HepG2 (cell line): ENCODE results near the gene THUMPD1. TPM values are rescaled to one million over a fixed set of nuclear protein-coding genes. Genes with fewer than 3 reads are reported as not detected.

Experiments used
- GATAD1 ChIP-seq: IDR thresholded peaks from 2 replicates; pipeline ENCODE4 v1.6.1; 2016; ENCODE audit warnings: missing genetic modification reagents, missing compliant biosample characterization
- KDM4B ChIP-seq: sonication (generic); formaldehyde crosslinking; IDR thresholded peaks from 2 replicates; pipeline ENCODE4 v1.4.0; 2020; ENCODE audit warnings: missing genetic modification reagents
- KLF6 ChIP-seq: IDR thresholded peaks from 2 replicates; pipeline ENCODE4 v1.8.0; 2016; ENCODE audit warnings: missing biosample characterization, missing genetic modification reagents
- REPIN1 ChIP-seq: sonication (generic); formaldehyde crosslinking; IDR thresholded peaks from 2 replicates; pipeline ENCODE4 v1.8.0; 2022; ENCODE audit warnings: missing genetic modification reagents, low read depth, mild to moderate bottlenecking, borderline replicate concordance
- SKI ChIP-seq: fragments of 450-650 bp; IDR thresholded peaks from one replicate; pipeline ENCODE4 v1.6.1; 2018; ENCODE audit warnings: mild to moderate bottlenecking; ENCODE audit not compliant: partially characterized antibody
- STAT5B ChIP-seq: sonication (generic); formaldehyde crosslinking; IDR thresholded peaks from 2 replicates; pipeline ENCODE4 v1.4.0; 2020; ENCODE audit warnings: missing genetic modification reagents
- ZNF235 ChIP-seq: sonication (generic); formaldehyde crosslinking; IDR thresholded peaks from 2 replicates; pipeline ENCODE4 v1.8.1; 2023; ENCODE audit warnings: mild to moderate bottlenecking, missing genetic modification reagents, borderline replicate concordance
- ZNF337 ChIP-seq: sonication (generic); formaldehyde crosslinking; IDR thresholded peaks from 2 replicates; pipeline ENCODE4 v1.5.1; 2020; ENCODE audit warnings: missing genetic modification reagents, low read depth, mild to moderate bottlenecking, borderline replicate concordance
- polyA plus RNA-seq, 8 experiments: library from polyadenylated mRNA; depleted of rRNA in 3 of 8; stranded (reverse) in 7 of 8; unstranded in 1 of 8; fragments of >200 nt; fragmentation: Illumina TruSeq in 4 of 8; extraction: Trizol in 4 of 8; gene quantifications; 2 replicates each; pipeline versions ENCODE4 v1.2.1 to v1.2.3, GENCODE V29; 2011 to 2016; ENCODE audit warnings: low read depth in 4 of 8, missing spikeins in 1 of 8, mixed read lengths in 1 of 8; ENCODE audit not compliant: insufficient read depth in 1 of 8
- total RNA-seq, 5 experiments: library from RNA; depleted of rRNA; stranded (reverse); fragments of >200 nt; fragmentation: Illumina TruSeq; extraction: Trizol; gene quantifications; 2 replicates each; pipeline ENCODE4 v1.2.3, GENCODE V29; 2016; ENCODE audit warnings: low read depth in 1 of 5
- TF ChIP-seq, protein P1 (sequence below): sonication (generic); formaldehyde crosslinking; IDR thresholded peaks from 2 replicates; pipeline ENCODE4 v1.4.0; 2020; ENCODE audit warnings: missing genetic modification reagents, borderline replicate concordance
- TF ChIP-seq, protein P2 (sequence below): IDR thresholded peaks from 2 replicates; pipeline ENCODE4 v1.6.1; 2016; ENCODE audit warnings: low read depth
- TF ChIP-seq, protein P3 (sequence below): sonication (generic); formaldehyde crosslinking; IDR thresholded peaks from 2 replicates; pipeline ENCODE4 v1.5.0; 2020; ENCODE audit warnings: missing genetic modification reagents, mild to moderate bottlenecking, borderline replicate concordance
- TF ChIP-seq, protein P4 (sequence below): sonication (generic); formaldehyde crosslinking; IDR thresholded peaks from 2 replicates; pipeline ENCODE4 v1.4.0; 2020; ENCODE audit warnings: missing genetic modification reagents, borderline replicate concordance
- TF ChIP-seq, protein P5 (sequence below): IDR thresholded peaks from 2 replicates; pipeline ENCODE4 v1.6.1; 2012; ENCODE audit warnings: low read depth, low read length, improper control_type of control experiment

Gene THUMPD1
- total and polyA plus RNA-seq, 2 of the 13 experiments (the other 11 are each of a cell fraction or from before 2014, with no cell fraction given): 22.7 to 69.1 TPM

DNA sequence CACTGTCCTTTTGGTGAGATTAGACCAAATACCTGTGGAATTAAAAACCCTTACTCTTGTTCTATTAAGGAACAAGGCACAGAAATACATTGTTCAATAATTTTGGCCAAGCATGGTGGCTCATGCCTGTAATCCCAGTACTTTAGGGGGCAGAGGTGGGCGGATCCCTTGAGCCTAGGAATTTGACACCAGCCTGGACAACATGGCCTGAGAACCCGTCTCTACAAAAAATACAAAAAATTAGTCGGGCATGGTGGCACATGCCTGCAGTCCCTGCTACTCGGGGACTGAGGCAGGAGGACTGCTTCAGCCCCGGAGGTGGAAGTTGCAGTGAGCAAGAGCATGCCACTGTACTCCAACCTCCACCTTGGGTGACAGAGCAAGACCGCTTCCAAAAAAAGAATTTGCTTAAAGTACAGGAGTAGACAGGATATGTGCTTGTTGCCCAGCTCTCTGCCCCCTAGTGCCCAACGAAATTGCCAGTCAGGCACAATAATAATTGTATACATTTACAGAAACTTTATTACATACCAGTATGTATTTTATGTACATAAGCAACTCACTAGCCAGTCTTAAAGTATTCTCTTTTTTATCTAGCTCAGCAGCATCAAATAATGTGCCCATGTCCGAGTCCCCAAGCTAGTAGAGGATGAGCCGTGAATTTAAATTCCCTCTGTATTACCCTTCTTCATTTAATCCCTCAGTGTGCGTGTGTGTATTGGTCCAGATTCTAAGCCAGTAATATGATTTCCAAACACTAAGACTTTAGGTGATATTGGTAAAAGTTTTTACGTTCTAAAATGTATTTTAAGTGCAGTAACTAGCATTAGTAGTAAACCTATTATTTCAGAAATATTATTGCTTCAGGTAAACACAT is 1.4 kb downstream of the THUMPD1 start (continued):
- TF ChIP-seq, protein P1, sequence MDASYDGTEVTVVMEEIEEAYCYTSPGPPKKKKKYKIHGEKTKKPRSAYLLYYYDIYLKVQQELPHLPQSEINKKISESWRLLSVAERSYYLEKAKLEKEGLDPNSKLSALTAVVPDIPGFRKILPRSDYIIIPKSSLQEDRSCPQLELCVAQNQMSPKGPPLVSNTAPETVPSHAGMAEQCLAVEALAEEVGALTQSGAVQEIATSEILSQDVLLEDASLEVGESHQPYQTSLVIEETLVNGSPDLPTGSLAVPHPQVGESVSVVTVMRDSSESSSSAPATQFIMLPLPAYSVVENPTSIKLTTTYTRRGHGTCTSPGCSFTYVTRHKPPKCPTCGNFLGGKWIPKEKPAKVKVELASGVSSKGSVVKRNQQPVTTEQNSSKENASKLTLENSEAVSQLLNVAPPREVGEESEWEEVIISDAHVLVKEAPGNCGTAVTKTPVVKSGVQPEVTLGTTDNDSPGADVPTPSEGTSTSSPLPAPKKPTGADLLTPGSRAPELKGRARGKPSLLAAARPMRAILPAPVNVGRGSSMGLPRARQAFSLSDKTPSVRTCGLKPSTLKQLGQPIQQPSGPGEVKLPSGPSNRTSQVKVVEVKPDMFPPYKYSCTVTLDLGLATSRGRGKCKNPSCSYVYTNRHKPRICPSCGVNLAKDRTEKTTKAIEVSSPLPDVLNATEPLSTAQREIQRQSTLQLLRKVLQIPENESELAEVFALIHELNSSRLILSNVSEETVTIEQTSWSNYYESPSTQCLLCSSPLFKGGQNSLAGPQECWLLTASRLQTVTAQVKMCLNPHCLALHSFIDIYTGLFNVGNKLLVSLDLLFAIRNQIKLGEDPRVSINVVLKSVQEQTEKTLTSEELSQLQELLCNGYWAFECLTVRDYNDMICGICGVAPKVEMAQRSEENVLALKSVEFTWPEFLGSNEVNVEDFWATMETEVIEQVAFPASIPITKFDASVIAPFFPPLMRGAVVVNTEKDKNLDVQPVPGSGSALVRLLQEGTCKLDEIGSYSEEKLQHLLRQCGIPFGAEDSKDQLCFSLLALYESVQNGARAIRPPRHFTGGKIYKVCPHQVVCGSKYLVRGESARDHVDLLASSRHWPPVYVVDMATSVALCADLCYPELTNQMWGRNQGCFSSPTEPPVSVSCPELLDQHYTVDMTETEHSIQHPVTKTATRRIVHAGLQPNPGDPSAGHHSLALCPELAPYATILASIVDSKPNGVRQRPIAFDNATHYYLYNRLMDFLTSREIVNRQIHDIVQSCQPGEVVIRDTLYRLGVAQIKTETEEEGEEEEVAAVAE (CRISPR knock-in tag): no peak
- TF ChIP-seq, protein P2, sequence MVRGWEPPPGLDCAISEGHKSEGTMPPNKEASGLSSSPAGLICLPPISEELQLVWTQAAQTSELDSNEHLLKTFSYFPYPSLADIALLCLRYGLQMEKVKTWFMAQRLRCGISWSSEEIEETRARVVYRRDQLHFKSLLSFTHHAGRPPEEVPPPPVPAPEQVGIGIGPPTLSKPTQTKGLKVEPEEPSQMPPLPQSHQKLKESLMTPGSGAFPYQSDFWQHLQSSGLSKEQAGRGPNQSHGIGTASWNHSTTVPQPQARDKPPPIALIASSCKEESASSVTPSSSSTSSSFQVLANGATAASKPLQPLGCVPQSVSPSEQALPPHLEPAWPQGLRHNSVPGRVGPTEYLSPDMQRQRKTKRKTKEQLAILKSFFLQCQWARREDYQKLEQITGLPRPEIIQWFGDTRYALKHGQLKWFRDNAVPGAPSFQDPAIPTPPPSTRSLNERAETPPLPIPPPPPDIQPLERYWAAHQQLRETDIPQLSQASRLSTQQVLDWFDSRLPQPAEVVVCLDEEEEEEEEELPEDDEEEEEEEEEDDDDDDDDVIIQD (CRISPR knock-in tag): no peak
- TF ChIP-seq, protein P3, sequence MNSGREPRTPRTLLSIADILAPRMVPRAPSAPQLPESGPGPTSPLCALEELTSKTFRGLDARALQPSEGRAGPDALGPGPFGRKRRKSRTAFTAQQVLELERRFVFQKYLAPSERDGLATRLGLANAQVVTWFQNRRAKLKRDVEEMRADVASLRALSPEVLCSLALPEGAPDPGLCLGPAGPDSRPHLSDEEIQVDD (CRISPR knock-in tag): no peak
- TF ChIP-seq, protein P4, sequence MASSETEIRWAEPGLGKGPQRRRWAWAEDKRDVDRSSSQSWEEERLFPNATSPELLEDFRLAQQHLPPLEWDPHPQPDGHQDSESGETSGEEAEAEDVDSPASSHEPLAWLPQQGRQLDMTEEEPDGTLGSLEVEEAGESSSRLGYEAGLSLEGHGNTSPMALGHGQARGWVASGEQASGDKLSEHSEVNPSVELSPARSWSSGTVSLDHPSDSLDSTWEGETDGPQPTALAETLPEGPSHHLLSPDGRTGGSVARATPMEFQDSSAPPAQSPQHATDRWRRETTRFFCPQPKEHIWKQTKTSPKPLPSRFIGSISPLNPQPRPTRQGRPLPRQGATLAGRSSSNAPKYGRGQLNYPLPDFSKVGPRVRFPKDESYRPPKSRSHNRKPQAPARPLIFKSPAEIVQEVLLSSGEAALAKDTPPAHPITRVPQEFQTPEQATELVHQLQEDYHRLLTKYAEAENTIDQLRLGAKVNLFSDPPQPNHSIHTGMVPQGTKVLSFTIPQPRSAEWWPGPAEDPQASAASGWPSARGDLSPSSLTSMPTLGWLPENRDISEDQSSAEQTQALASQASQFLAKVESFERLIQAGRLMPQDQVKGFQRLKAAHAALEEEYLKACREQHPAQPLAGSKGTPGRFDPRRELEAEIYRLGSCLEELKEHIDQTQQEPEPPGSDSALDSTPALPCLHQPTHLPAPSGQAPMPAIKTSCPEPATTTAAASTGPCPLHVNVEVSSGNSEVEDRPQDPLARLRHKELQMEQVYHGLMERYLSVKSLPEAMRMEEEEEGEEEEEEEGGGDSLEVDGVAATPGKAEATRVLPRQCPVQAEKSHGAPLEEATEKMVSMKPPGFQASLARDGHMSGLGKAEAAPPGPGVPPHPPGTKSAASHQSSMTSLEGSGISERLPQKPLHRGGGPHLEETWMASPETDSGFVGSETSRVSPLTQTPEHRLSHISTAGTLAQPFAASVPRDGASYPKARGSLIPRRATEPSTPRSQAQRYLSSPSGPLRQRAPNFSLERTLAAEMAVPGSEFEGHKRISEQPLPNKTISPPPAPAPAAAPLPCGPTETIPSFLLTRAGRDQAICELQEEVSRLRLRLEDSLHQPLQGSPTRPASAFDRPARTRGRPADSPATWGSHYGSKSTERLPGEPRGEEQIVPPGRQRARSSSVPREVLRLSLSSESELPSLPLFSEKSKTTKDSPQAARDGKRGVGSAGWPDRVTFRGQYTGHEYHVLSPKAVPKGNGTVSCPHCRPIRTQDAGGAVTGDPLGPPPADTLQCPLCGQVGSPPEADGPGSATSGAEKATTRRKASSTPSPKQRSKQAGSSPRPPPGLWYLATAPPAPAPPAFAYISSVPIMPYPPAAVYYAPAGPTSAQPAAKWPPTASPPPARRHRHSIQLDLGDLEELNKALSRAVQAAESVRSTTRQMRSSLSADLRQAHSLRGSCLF: no peak
- TF ChIP-seq STAT5B (CRISPR knock-in tag) (no peak), KDM4B (CRISPR knock-in tag) (no peak), KLF6 (CRISPR knock-in tag) (no peak), SKI (no peak), ZNF337 (CRISPR knock-in tag) (no peak), ZNF235 (CRISPR knock-in tag) (no peak), REPIN1 (CRISPR knock-in tag) (no peak), GATAD1 (CRISPR knock-in tag) (no peak)
- TF ChIP-seq, protein P5, sequence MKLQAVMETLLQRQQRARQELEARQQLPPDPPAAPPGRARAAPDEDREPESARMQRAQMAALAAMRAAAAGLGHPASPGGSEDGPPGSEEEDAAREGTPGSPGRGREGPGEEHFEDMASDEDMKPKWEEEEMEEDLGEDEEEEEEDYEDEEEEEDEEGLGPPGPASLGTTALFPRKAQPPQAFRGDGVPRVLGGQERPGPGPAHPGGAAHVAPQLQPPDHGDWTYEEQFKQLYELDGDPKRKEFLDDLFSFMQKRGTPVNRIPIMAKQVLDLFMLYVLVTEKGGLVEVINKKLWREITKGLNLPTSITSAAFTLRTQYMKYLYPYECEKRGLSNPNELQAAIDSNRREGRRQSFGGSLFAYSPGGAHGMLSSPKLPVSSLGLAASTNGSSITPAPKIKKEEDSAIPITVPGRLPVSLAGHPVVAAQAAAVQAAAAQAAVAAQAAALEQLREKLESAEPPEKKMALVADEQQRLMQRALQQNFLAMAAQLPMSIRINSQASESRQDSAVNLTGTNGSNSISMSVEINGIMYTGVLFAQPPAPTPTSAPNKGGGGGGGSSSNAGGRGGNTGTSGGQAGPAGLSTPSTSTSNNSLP: no peak
